HEK293 (cell line): ENCODE data around the gene IFT80.

ENCODE experiments used
- HOXA7 ChIP-seq: sonication (generic); formaldehyde crosslinking; IDR thresholded peaks from 2 replicates; pipeline ENCODE4 v1.8.1; 2022; ENCODE audit warnings: missing genetic modification reagents, borderline replicate concordance
- KLF8 ChIP-seq: fragments of 450-650 bp; formaldehyde crosslinking; IDR thresholded peaks from 2 replicates; pipeline ENCODE4 v1.5.1; 2016; ENCODE audit warnings: missing biosample characterization, missing genetic modification characterization
- PRDM1 ChIP-seq: fragments of 450-650 bp; formaldehyde crosslinking; IDR thresholded peaks from 2 replicates; pipeline ENCODE4; 2016; ENCODE audit warnings: missing biosample characterization, missing genetic modification characterization
- SALL2 ChIP-seq: fragments of 450-650 bp; formaldehyde crosslinking; IDR thresholded peaks from 2 replicates; pipeline ENCODE4 v1.5.0; 2017; ENCODE audit warnings: missing biosample characterization, mild to moderate bottlenecking, missing genetic modification characterization, borderline replicate concordance
- ZBTB10 ChIP-seq: fragments of 450-650 bp; formaldehyde crosslinking; IDR thresholded peaks from 2 replicates; pipeline ENCODE4 v1.5.1; 2016; ENCODE audit warnings: missing biosample characterization, missing genetic modification characterization
- ZBTB21 ChIP-seq: fragments of 450-650 bp; formaldehyde crosslinking; IDR thresholded peaks from 2 replicates; pipeline ENCODE4 v1.5.1; 2017; ENCODE audit warnings: missing biosample characterization, missing genetic modification characterization
- ZBTB8A ChIP-seq: fragments of 450-650 bp; formaldehyde crosslinking; IDR thresholded peaks from 2 replicates; pipeline ENCODE4 v1.5.1; 2016; ENCODE audit warnings: missing biosample characterization, missing genetic modification characterization
- ZNF138 ChIP-seq: fragments of 450-650 bp; formaldehyde crosslinking; IDR thresholded peaks from 2 replicates; pipeline ENCODE4 v1.5.1; 2016; ENCODE audit warnings: missing biosample characterization, missing genetic modification characterization, borderline replicate concordance
- ZNF16 ChIP-seq: fragments of 450-650 bp; formaldehyde crosslinking; IDR thresholded peaks from 2 replicates; pipeline ENCODE4 v1.5.1; 2016; ENCODE audit warnings: low read depth, missing biosample characterization, missing genetic modification characterization
- ZNF174 ChIP-seq: fragments of 450-650 bp; formaldehyde crosslinking; IDR thresholded peaks from 2 replicates; pipeline ENCODE4 v1.5.0; 2017; ENCODE audit warnings: missing biosample characterization, mild to moderate bottlenecking, missing genetic modification characterization
- ZNF19 ChIP-seq: fragments of 450-650 bp; formaldehyde crosslinking; IDR thresholded peaks from 2 replicates; pipeline ENCODE4; 2016; ENCODE audit warnings: missing biosample characterization, missing genetic modification characterization, low read depth
- ZNF223 ChIP-seq: fragments of 450-650 bp; formaldehyde crosslinking; IDR thresholded peaks from 2 replicates; pipeline ENCODE4 v1.5.1; 2016; ENCODE audit warnings: missing biosample characterization, missing genetic modification characterization
- ZNF23 ChIP-seq: fragments of 450-650 bp; formaldehyde crosslinking; IDR thresholded peaks from 2 replicates; pipeline ENCODE4 v1.5.1; 2016; ENCODE audit warnings: missing biosample characterization, missing genetic modification characterization, borderline replicate concordance
- ZNF24 ChIP-seq: fragments of 450-650 bp; formaldehyde crosslinking; IDR thresholded peaks from 2 replicates; pipeline ENCODE4 v1.5.1; 2016; ENCODE audit warnings: missing biosample characterization, missing genetic modification characterization
- ZNF311 ChIP-seq: fragments of 450-650 bp; formaldehyde crosslinking; IDR thresholded peaks from 2 replicates; pipeline ENCODE4 v1.5.1; 2017; ENCODE audit warnings: missing biosample characterization, missing genetic modification characterization, borderline replicate concordance
- ZNF324 ChIP-seq: fragments of 450-650 bp; formaldehyde crosslinking; IDR thresholded peaks from 2 replicates; pipeline ENCODE4 v1.5.1; 2016; ENCODE audit warnings: missing biosample characterization, missing genetic modification characterization
- ZNF398 ChIP-seq: fragments of 450-650 bp; formaldehyde crosslinking; IDR thresholded peaks from 2 replicates; pipeline ENCODE4 v1.5.1; 2017; ENCODE audit warnings: missing biosample characterization, missing genetic modification characterization
- ZNF518A ChIP-seq: fragments of 450-650 bp; formaldehyde crosslinking; conservative IDR thresholded peaks from 2 replicates; pipeline ENCODE4 v1.5.1; 2016; ENCODE audit warnings: low read depth, missing biosample characterization, missing genetic modification characterization
- ZNF561 ChIP-seq: fragments of 450-650 bp; IDR thresholded peaks from 2 replicates; pipeline ENCODE4 v1.5.1; 2018; ENCODE audit warnings: missing biosample characterization, missing genetic modification characterization, borderline replicate concordance
- ZNF571 ChIP-seq: fragments of 450-650 bp; formaldehyde crosslinking; IDR thresholded peaks from 2 replicates; pipeline ENCODE4 v1.5.0; 2017; ENCODE audit warnings: missing biosample characterization, missing genetic modification characterization
- ZNF585B ChIP-seq: fragments of 450-650 bp; formaldehyde crosslinking; IDR thresholded peaks from 2 replicates; pipeline ENCODE4 v1.5.1; 2016; ENCODE audit warnings: missing biosample characterization, missing genetic modification characterization
- ZNF610 ChIP-seq: fragments of 450-650 bp; formaldehyde crosslinking; IDR thresholded peaks from 2 replicates; pipeline ENCODE4 v1.5.1; 2016; ENCODE audit warnings: missing biosample characterization, missing genetic modification characterization, borderline replicate concordance
- ZNF658 ChIP-seq: fragments of 450-650 bp; formaldehyde crosslinking; IDR thresholded peaks from 2 replicates; pipeline ENCODE4; 2016; ENCODE audit warnings: missing biosample characterization, missing genetic modification characterization
- ZNF670 ChIP-seq: fragments of 450-650 bp; formaldehyde crosslinking; IDR thresholded peaks from 2 replicates; pipeline ENCODE4 v1.5.1; 2016; ENCODE audit warnings: missing biosample characterization, missing genetic modification characterization, low read depth
- ZNF776 ChIP-seq: fragments of 450-650 bp; formaldehyde crosslinking; IDR thresholded peaks from 2 replicates; pipeline ENCODE4 v1.5.0; 2017; ENCODE audit warnings: missing biosample characterization, missing genetic modification characterization, borderline replicate concordance
- ZNF777 ChIP-seq: fragments of 450-650 bp; formaldehyde crosslinking; IDR thresholded peaks from 2 replicates; pipeline ENCODE4 v1.5.1; 2017; ENCODE audit warnings: missing biosample characterization, missing genetic modification characterization, borderline replicate concordance
- ZNF785 ChIP-seq: fragments of 450-650 bp; formaldehyde crosslinking; IDR thresholded peaks from 2 replicates; pipeline ENCODE4 v1.5.1; 2016; ENCODE audit warnings: missing biosample characterization, missing genetic modification characterization
- ZSCAN4 ChIP-seq: fragments of 450-650 bp; formaldehyde crosslinking; IDR thresholded peaks from 2 replicates; pipeline ENCODE4 v1.5.1; 2017; ENCODE audit warnings: missing biosample characterization, missing genetic modification characterization
- TF ChIP-seq, protein P1 (sequence below): fragments of 450-650 bp; formaldehyde crosslinking; IDR thresholded peaks from 2 replicates; pipeline ENCODE4 v1.5.0; 2017; ENCODE audit warnings: missing biosample characterization, missing genetic modification characterization, borderline replicate concordance

The IFT80 gene

DNA sequence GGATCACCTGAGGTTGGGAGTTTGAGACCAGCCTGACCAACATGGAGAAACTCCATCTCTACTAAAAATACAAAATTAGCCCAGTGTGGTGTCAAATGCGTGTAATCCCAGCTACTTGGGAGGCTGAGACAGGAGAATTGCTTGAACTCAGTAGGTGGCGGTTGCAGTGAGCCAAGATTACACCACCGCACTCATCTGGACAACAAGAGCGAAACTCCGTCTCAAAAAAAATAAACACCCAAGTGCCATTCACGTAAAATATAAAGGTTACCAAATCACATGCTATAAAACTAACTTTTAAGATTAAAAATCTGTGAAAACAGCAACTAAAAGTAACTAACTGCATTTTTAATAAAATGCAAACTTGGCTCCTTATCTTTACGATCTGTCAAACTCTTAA, 41.7 kb upstream of the IFT80 start (continued):
- TF ChIP-seq ZBTB10 (tag by site-specific recombination) (no peak), ZNF776 (tag by site-specific recombination) (no peak), KLF8 (tag by site-specific recombination) (no peak), ZNF398 (tag by site-specific recombination) (no peak), ZNF138 (tag by site-specific recombination) (no peak), ZSCAN4 (tag by site-specific recombination) (no peak), ZNF785 (tag by site-specific recombination) (no peak), ZNF777 (tag by site-specific recombination) (no peak), ZBTB21 (no peak), ZNF24 (tag by site-specific recombination) (no peak), ZNF324 (tag by site-specific recombination) (no peak), ZNF670 (no peak), ZNF571 (tag by site-specific recombination) (no peak), ZNF16 (tag by site-specific recombination) (no peak), ZNF311 (no peak), ZNF610 (tag by site-specific recombination) (no peak), ZNF658 (tag by site-specific recombination) (no peak), HOXA7 (no peak), PRDM1 (no peak), ZNF518A (tag by site-specific recombination) (no peak), ZNF174 (tag by site-specific recombination) (no peak), ZNF561 (tag by site-specific recombination) (peak; percentile 64; the same call in 1 of the 2 replicates), ZBTB8A (tag by site-specific recombination) (peak; percentile 49; the same call in 1 of the 2 replicates), SALL2 (no peak), ZNF19 (tag by site-specific recombination) (no peak), ZNF223 (tag by site-specific recombination) (no peak), ZNF585B (tag by site-specific recombination) (no peak), ZNF23 (tag by site-specific recombination) (no peak)
- TF ChIP-seq, protein P1, sequence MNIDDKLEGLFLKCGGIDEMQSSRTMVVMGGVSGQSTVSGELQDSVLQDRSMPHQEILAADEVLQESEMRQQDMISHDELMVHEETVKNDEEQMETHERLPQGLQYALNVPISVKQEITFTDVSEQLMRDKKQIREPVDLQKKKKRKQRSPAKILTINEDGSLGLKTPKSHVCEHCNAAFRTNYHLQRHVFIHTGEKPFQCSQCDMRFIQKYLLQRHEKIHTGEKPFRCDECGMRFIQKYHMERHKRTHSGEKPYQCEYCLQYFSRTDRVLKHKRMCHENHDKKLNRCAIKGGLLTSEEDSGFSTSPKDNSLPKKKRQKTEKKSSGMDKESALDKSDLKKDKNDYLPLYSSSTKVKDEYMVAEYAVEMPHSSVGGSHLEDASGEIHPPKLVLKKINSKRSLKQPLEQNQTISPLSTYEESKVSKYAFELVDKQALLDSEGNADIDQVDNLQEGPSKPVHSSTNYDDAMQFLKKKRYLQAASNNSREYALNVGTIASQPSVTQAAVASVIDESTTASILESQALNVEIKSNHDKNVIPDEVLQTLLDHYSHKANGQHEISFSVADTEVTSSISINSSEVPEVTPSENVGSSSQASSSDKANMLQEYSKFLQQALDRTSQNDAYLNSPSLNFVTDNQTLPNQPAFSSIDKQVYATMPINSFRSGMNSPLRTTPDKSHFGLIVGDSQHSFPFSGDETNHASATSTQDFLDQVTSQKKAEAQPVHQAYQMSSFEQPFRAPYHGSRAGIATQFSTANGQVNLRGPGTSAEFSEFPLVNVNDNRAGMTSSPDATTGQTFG (tag by site-specific recombination) = no peak
